HEK293 (cell line): Measurements from ENCODE around the gene AKAP9.

Source experiments
- CTCF ChIA-PET: fragments of 350-600 bp; formaldehyde crosslinking; extraction: SDS; loops from one replicate; lab custom pipeline; 2021; ENCODE audit warnings: antibody characterized with exemption; lab: Yijun Ruan, JAX
- POLR2A ChIA-PET: fragments of 300-600 bp; formaldehyde crosslinking; extraction: SDS; loops from one replicate; lab custom pipeline; 2020; ENCODE audit warnings: antibody characterized with exemption, inconsistent platforms; lab: Yijun Ruan, JAX
- H3K27ac ChIP-seq: fragments of 200-500 bp; sonication (Bioruptor generic); 2 replicates; pipeline ENCODE4 v1.5.1; 2014; ENCODE audit warnings: low read depth, low read length, control low read depth, inconsistent platforms; ENCODE audit errors: extremely low read depth
- H3K36me3 ChIP-seq, 2 experiments: fragments of 200-500 bp in 1 of 2; sonication (Bioruptor generic) in 1 of 2; 1 replicate in 1 of 2; 2 replicates in 1 of 2; pipeline ENCODE4 v1.5.1; 2014 to 2017; ENCODE audit warnings: inconsistent platforms in 2 of 2, low read length in 2 of 2; ENCODE audit not compliant: control insufficient read depth in 2 of 2, insufficient read depth in 1 of 2
- H3K4me1 ChIP-seq: fragments of 200-500 bp; sonication (Bioruptor generic); 2 replicates; pipeline ENCODE4 v1.5.1; 2014; ENCODE audit warnings: mild to moderate bottlenecking, low read length, inconsistent platforms; ENCODE audit not compliant: control insufficient read depth, insufficient read depth
- H3K4me3 ChIP-seq: 2 replicates; pipeline ENCODE4 v1.5.1; 2011; ENCODE audit warnings: low read depth, mild to moderate bottlenecking, control low read depth, low read length, moderate library complexity
- H3K9me3 ChIP-seq: fragments of 200-500 bp; sonication (Bioruptor generic); 2 replicates; pipeline ENCODE4 v1.5.1; 2014; ENCODE audit warnings: low read depth, low read length, inconsistent platforms; ENCODE audit not compliant: control insufficient read depth, insufficient read depth
- BCL11B ChIP-seq: fragments of 450-650 bp; formaldehyde crosslinking; IDR thresholded peaks from 2 replicates; pipeline ENCODE4 v1.5.1; 2016; ENCODE audit warnings: low read depth, missing biosample characterization, missing genetic modification characterization
- SALL2 ChIP-seq: fragments of 450-650 bp; formaldehyde crosslinking; IDR thresholded peaks from 2 replicates; pipeline ENCODE4 v1.5.0; 2017; ENCODE audit warnings: missing biosample characterization, mild to moderate bottlenecking, missing genetic modification characterization, borderline replicate concordance
- SCRT1 ChIP-seq: fragments of 450-650 bp; formaldehyde crosslinking; IDR thresholded peaks from 2 replicates; pipeline ENCODE4 v1.5.1; 2016; ENCODE audit warnings: missing biosample characterization, missing genetic modification characterization, borderline replicate concordance
- ZBTB7A ChIP-seq: fragments of 450-650 bp; formaldehyde crosslinking; IDR thresholded peaks from 2 replicates; pipeline ENCODE4 v1.5.1; 2016; ENCODE audit warnings: low read depth, missing biosample characterization, missing genetic modification characterization
- ZNF138 ChIP-seq: fragments of 450-650 bp; formaldehyde crosslinking; IDR thresholded peaks from 2 replicates; pipeline ENCODE4 v1.5.1; 2016; ENCODE audit warnings: missing biosample characterization, missing genetic modification characterization, borderline replicate concordance
- ZNF335 ChIP-seq: fragments of 450-650 bp; formaldehyde crosslinking; conservative IDR thresholded peaks from 2 replicates; pipeline ENCODE4 v1.5.1; 2016; ENCODE audit warnings: missing biosample characterization, missing genetic modification characterization
- ZNF394 ChIP-seq: fragments of 450-650 bp; formaldehyde crosslinking; IDR thresholded peaks from 2 replicates; pipeline ENCODE4 v1.5.1; 2016; ENCODE audit warnings: missing biosample characterization, missing genetic modification characterization, mild to moderate bottlenecking, moderate library complexity, borderline replicate concordance
- ZNF423 ChIP-seq: fragments of 450-650 bp; formaldehyde crosslinking; IDR thresholded peaks from 2 replicates; pipeline ENCODE4 v1.5.1; 2016; ENCODE audit warnings: missing biosample characterization, missing genetic modification characterization
- ZNF629 ChIP-seq: fragments of 450-650 bp; formaldehyde crosslinking; IDR thresholded peaks from 2 replicates; pipeline ENCODE4 v1.5.1; 2017; ENCODE audit warnings: missing biosample characterization, missing genetic modification characterization
- ZNF692 ChIP-seq: fragments of 450-650 bp; formaldehyde crosslinking; IDR thresholded peaks from 2 replicates; pipeline ENCODE4 v1.5.1; 2016; ENCODE audit warnings: missing biosample characterization, missing genetic modification characterization
- ZNF76 ChIP-seq: fragments of 450-650 bp; formaldehyde crosslinking; IDR thresholded peaks from 2 replicates; pipeline ENCODE4; 2016; ENCODE audit warnings: low read depth, missing biosample characterization, missing genetic modification characterization, borderline replicate concordance
- ZSCAN16 ChIP-seq: fragments of 450-650 bp; formaldehyde crosslinking; IDR thresholded peaks from 2 replicates; pipeline ENCODE4 v1.5.1; 2016; ENCODE audit warnings: missing biosample characterization, missing genetic modification characterization
- TF ChIP-seq, protein P1 (sequence below): fragments of 450-650 bp; formaldehyde crosslinking; IDR thresholded peaks from 2 replicates; pipeline ENCODE4; 2016; ENCODE audit warnings: missing biosample characterization, missing genetic modification characterization
- TF ChIP-seq, protein P2 (sequence below): fragments of 450-650 bp; formaldehyde crosslinking; IDR thresholded peaks from 2 replicates; pipeline ENCODE4 v1.5.1; 2017; ENCODE audit warnings: missing biosample characterization, missing genetic modification characterization
- TF ChIP-seq, protein P3 (sequence below): fragments of 450-650 bp; formaldehyde crosslinking; IDR thresholded peaks from 2 replicates; pipeline ENCODE4 v1.5.1; 2017; ENCODE audit warnings: missing biosample characterization, missing genetic modification characterization
- TF ChIP-seq, protein P4 (sequence below): fragments of 450-650 bp; formaldehyde crosslinking; IDR thresholded peaks from 2 replicates; pipeline ENCODE4 v1.5.1; 2017; ENCODE audit warnings: missing biosample characterization, missing genetic modification characterization

AKAP9 gene

GRCh38 chr7:91910171-91910570 lies 30.5 kb upstream of the AKAP9 start (continued):
- TF ChIP-seq, protein P1, sequence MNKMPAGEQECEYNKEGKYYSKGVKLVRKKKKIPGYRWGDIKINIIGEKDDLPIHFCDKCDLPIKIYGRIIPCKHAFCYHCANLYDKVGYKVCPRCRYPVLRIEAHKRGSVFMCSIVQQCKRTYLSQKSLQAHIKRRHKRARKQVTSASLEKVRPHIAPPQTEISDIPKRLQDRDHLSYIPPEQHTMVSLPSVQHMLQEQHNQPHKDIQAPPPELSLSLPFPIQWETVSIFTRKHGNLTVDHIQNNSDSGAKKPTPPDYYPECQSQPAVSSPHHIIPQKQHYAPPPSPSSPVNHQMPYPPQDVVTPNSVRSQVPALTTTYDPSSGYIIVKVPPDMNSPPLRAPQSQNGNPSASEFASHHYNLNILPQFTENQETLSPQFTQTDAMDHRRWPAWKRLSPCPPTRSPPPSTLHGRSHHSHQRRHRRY: no peak
- TF ChIP-seq ZNF423 (tag by site-specific recombination) (no peak), SCRT1 (tag by site-specific recombination) (no peak), ZSCAN16 (tag by site-specific recombination) (no peak), SALL2 (tag by site-specific recombination) (no peak)
- TF ChIP-seq, protein P2, sequence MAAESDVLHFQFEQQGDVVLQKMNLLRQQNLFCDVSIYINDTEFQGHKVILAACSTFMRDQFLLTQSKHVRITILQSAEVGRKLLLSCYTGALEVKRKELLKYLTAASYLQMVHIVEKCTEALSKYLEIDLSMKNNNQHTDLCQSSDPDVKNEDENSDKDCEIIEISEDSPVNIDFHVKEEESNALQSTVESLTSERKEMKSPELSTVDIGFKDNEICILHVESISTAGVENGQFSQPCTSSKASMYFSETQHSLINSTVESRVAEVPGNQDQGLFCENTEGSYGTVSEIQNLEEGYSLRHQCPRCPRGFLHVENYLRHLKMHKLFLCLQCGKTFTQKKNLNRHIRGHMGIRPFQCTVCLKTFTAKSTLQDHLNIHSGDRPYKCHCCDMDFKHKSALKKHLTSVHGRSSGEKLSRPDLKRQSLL (tag by site-specific recombination): no peak
- TF ChIP-seq, all 188 proteins: peak for 0

DNA sequence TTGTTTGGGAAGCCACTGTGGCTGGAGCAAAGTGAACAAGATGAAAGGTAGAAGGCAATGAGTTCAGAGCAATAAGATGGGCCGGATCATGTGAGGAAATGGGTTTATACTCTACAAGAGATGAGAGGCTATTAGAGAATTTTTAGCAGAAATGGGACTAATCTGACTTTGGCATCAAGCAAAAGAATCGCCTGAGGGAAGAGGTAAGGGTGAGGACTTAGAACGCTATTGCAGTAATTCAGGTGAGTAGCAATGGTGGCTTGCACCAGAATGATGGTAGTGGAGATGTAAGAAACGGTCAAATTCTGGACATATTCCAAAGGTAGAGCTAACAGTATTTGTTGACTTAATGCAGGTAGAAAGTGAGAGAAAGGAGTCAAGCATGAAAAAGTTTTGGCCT lies 29.5 kb upstream of the AKAP9 start:
- no peak for TF ChIP-seq ZNF335 (tag by site-specific recombination)
- TF ChIP-seq, protein P3, sequence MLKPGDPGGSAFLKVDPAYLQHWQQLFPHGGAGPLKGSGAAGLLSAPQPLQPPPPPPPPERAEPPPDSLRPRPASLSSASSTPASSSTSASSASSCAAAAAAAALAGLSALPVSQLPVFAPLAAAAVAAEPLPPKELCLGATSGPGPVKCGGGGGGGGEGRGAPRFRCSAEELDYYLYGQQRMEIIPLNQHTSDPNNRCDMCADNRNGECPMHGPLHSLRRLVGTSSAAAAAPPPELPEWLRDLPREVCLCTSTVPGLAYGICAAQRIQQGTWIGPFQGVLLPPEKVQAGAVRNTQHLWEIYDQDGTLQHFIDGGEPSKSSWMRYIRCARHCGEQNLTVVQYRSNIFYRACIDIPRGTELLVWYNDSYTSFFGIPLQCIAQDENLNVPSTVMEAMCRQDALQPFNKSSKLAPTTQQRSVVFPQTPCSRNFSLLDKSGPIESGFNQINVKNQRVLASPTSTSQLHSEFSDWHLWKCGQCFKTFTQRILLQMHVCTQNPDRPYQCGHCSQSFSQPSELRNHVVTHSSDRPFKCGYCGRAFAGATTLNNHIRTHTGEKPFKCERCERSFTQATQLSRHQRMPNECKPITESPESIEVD (tag by site-specific recombination): no peak
- TF ChIP-seq BCL11B (tag by site-specific recombination): no peak
- TF ChIP-seq, protein P4, sequence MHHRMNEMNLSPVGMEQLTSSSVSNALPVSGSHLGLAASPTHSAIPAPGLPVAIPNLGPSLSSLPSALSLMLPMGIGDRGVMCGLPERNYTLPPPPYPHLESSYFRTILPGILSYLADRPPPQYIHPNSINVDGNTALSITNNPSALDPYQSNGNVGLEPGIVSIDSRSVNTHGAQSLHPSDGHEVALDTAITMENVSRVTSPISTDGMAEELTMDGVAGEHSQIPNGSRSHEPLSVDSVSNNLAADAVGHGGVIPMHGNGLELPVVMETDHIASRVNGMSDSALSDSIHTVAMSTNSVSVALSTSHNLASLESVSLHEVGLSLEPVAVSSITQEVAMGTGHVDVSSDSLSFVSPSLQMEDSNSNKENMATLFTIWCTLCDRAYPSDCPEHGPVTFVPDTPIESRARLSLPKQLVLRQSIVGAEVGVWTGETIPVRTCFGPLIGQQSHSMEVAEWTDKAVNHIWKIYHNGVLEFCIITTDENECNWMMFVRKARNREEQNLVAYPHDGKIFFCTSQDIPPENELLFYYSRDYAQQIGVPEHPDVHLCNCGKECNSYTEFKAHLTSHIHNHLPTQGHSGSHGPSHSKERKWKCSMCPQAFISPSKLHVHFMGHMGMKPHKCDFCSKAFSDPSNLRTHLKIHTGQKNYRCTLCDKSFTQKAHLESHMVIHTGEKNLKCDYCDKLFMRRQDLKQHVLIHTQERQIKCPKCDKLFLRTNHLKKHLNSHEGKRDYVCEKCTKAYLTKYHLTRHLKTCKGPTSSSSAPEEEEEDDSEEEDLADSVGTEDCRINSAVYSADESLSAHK (tag by site-specific recombination): no peak
- no peak for TF ChIP-seq ZNF76 (tag by site-specific recombination)
- TF ChIP-seq ZNF629: no peak

DNA sequence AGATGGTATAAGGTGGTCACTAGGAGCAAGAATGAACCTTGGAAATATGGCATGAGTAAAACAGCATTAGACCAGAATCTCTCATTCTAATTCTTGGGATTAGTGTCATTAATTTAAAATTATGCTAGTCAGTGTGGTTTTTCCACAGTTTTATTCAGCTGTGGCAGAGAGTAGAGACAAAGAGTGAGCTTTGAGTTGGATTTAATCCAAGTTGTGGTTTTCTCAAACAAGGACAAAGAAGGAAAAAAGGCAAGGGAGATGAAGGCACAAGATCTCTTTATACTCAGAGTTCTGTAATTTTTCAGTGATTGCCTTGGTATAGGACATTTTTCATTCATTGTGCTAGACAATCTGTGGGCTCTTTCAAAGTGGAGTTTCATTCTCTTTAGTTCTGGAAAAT lies 28.2 kb upstream of the AKAP9 start:
- CTCF ChIA-PET: interaction anchor here (0.6 to 0.7 kb wide), 4 partner anchors 24 to 979 kb away, joined by 3 to 5 read pairs (median 4); no protein-coding TSS in a partner anchor
- H3K4me3 ChIP-seq: no peak overlapping the region
- H3K27ac ChIP-seq: no peak overlapping the region
- H3K4me1 ChIP-seq: peaks cover 5% of the 10 kb centered on the region; the same call in 1 of the 2 replicates
- POLR2A ChIA-PET: interaction anchor here (0.5 kb wide), 1 partner anchor 52 kb away, joined by 3 read pairs; no protein-coding TSS in a partner anchor
- no peak for TF ChIP-seq ZNF692
- no peak for TF ChIP-seq ZNF394
- no peak for TF ChIP-seq ZNF138 (tag by site-specific recombination)
- no peak for TF ChIP-seq ZBTB7A (tag by site-specific recombination)
- TF ChIP-seq, all 188 proteins: peak for 0
- H3K9me3 ChIP-seq: no peaks in the 10 kb centered on the region
- no peaks in the 10 kb centered on the region for H3K36me3 ChIP-seq

More for the DNA sequence above, 29.5 kb upstream of the AKAP9 start:
- ChIA-PET CTCF (interaction anchor here (0.6 to 1.4 kb wide), 2 partner anchors 19 to 31 kb away, joined by 3 to 6 read pairs; partner anchors contain the start of gene MTERF1), POLR2A (no interaction called here)
- H3K27ac ChIP-seq: no peak overlapping the region
- no peaks in the 10 kb centered on the region for H3K9me3 ChIP-seq
- H3K4me1 ChIP-seq: peaks cover 5% of the 10 kb centered on the region; the same call in 1 of the 2 replicates
- no peaks in the 10 kb centered on the region for H3K36me3 ChIP-seq
- no peak overlapping the region for H3K4me3 ChIP-seq
